Breast epithelium (tissue), 3 donors: Measurements from ENCODE around the gene AFMID.

Source experiments
- CTCF ChIP-seq, 3 donors: fragments of 450-650 bp; IDR thresholded peaks; one replicate each; pipeline ENCODE4 v1.5.1; 2016 to 2017; ENCODE audit warnings: antibody characterized with exemption in 3 of 3, mild to moderate bottlenecking in 3 of 3, moderate library complexity in 3 of 3
- POLR2A ChIP-seq: fragments of 450-650 bp; IDR thresholded peaks from one replicate; pipeline ENCODE4 v1.6.1; 2016; ENCODE audit warnings: antibody characterized with exemption, mild to moderate bottlenecking, moderate library complexity

GRCh38 chr17:78197147-78197832 lies 10.1 kb downstream of the AFMID start:
- no peak for TF ChIP-seq POLR2A
- no peak for TF ChIP-seq CTCF (IDR thresholded peaks at IDR 0.05)
